IMR-90 (cell line): Measurements from ENCODE around the gene IER5L. TPM values are rescaled to one million over a fixed set of nuclear protein-coding genes. Genes with fewer than 3 reads are reported as not detected.
A peak's percentile ranks its signal among the peaks of the same experiment; 100 is the strongest.

Experiments
- ATAC-seq: fragments of 200-7000 bp; cut with Tn5 transposase; 2 replicates; pipeline ENCODE4 v1.9.1; 2020; ENCODE audit warnings: low read depth, mild to moderate bottlenecking, moderate library complexity
- BruUV-seq: library from RNA; stranded (reverse); fragments of 400-500 nt; replicated peaks from 2 replicates; lab custom pipeline; 2021; lab: Mats Ljungman, UMichigan
- CTCF ChIA-PET: fragments of 300-600 bp; formaldehyde crosslinking; extraction: SDS; loops from one replicate; lab custom pipeline; 2021; ENCODE audit warnings: antibody characterized with exemption; lab: Yijun Ruan, JAX
- POLR2A ChIA-PET: fragments of 300-600 bp; sonication (Branson Sonifier 250); formaldehyde crosslinking; loops from one replicate; lab custom pipeline; 2022; ENCODE audit warnings: antibody characterized with exemption; ENCODE audit not compliant: unreplicated experiment; lab: Charles Lee
- DNase-seq: peaks from one replicate; pipeline ENCODE4 v3.0.0; 2013
- H2AFZ ChIP-seq: replicated peaks from 2 replicates; pipeline ENCODE3; 2013; ENCODE audit warnings: low read length, mild to moderate bottlenecking; ENCODE audit not compliant: poor library complexity
- H2AK5ac ChIP-seq: 2 replicates; pipeline ENCODE4 v1.6.1; 2013; ENCODE audit warnings: low read depth, low read length, inconsistent platforms
- H2AK9ac ChIP-seq: replicated peaks from 2 replicates; pipeline ENCODE3; 2013; ENCODE audit warnings: mild to moderate bottlenecking, low read depth, low read length, moderate library complexity; ENCODE audit not compliant: poor library complexity
- H2BK120ac ChIP-seq: 2 replicates; pipeline ENCODE4 v1.6.1; 2013; ENCODE audit warnings: low read depth, low read length, inconsistent platforms
- H2BK15ac ChIP-seq: 3 replicates; pipeline ENCODE4 v1.6.1; 2013; ENCODE audit warnings: low read depth, low read length, inconsistent platforms
- H2BK20ac ChIP-seq: 2 replicates; pipeline ENCODE4 v1.6.1; 2013; ENCODE audit warnings: low read depth, mild to moderate bottlenecking, inconsistent platforms, low read length, moderate library complexity
- H2BK5ac ChIP-seq: 2 replicates; pipeline ENCODE4 v1.6.1; 2013; ENCODE audit warnings: mild to moderate bottlenecking, low read depth, low read length, inconsistent platforms; ENCODE audit not compliant: poor library complexity, severe bottlenecking
- H3K14ac ChIP-seq: replicated peaks from 2 replicates; pipeline ENCODE4 v1.6.1; 2013; ENCODE audit warnings: low read depth, low read length, inconsistent platforms
- H3K18ac ChIP-seq: 2 replicates; pipeline ENCODE4 v1.6.1; 2013; ENCODE audit warnings: low read depth, low read length, control low read depth
- H3K23ac ChIP-seq: 2 replicates; pipeline ENCODE4 v1.6.1; 2013; ENCODE audit warnings: low read depth, low read length, inconsistent platforms
- H3K27ac ChIP-seq: 2 replicates; pipeline ENCODE4 v1.5.1; 2013; ENCODE audit warnings: mild to moderate bottlenecking, control low read depth, low read length; ENCODE audit not compliant: insufficient read depth
- H3K27me3 ChIP-seq: 2 replicates; pipeline ENCODE4 v1.6.1; 2013; ENCODE audit warnings: low read length; ENCODE audit not compliant: control insufficient read depth, insufficient read depth
- H3K36me3 ChIP-seq: 2 replicates; pipeline ENCODE4 v1.6.1; 2013; ENCODE audit warnings: low read length, mixed read lengths; ENCODE audit not compliant: control insufficient read depth, insufficient read depth
- H3K4ac ChIP-seq: 2 replicates; pipeline ENCODE4 v1.6.1; 2013; ENCODE audit warnings: low read depth, low read length, inconsistent platforms
- H3K4me1 ChIP-seq: 2 replicates; pipeline ENCODE4 v1.6.1; 2013; ENCODE audit warnings: low read length, mixed read lengths; ENCODE audit not compliant: control insufficient read depth, insufficient read depth
- H3K4me2 ChIP-seq: 2 replicates; pipeline ENCODE4 v1.6.1; 2013; ENCODE audit warnings: low read depth, mild to moderate bottlenecking, control low read depth, low read length, moderate library complexity
- H3K4me3 ChIP-seq: 2 replicates; pipeline ENCODE4 v1.5.1; 2013; ENCODE audit warnings: low read depth, mild to moderate bottlenecking, control low read depth, low read length, moderate library complexity; ENCODE audit not compliant: insufficient read depth
- H3K56ac ChIP-seq: 2 replicates; pipeline ENCODE4 v1.6.1; 2013; ENCODE audit warnings: low read length, inconsistent platforms; ENCODE audit not compliant: insufficient read depth; ENCODE audit errors: extremely low read depth
- H3K79me1 ChIP-seq, 2 experiments: 2 replicates each; pipeline ENCODE4 v1.6.1; 2013; ENCODE audit warnings: low read length in 2 of 2, inconsistent platforms in 1 of 2, low read depth in 1 of 2
- H3K9ac ChIP-seq: 2 replicates; pipeline ENCODE4 v1.6.1; 2013; ENCODE audit warnings: low read depth, low read length, control low read depth
- H3K9me1 ChIP-seq: 2 replicates; pipeline ENCODE4 v1.6.1; 2013; ENCODE audit warnings: low read length, inconsistent platforms; ENCODE audit not compliant: insufficient read depth
- H3K9me3 ChIP-seq: 2 replicates; pipeline ENCODE4 v1.6.1; 2013; ENCODE audit warnings: low read length; ENCODE audit not compliant: control insufficient read depth, insufficient read depth
- H4K20me1 ChIP-seq: 2 replicates; pipeline ENCODE4 v1.6.1; 2013; ENCODE audit warnings: low read length, inconsistent platforms; ENCODE audit not compliant: insufficient read depth
- H4K5ac ChIP-seq: 2 replicates; pipeline ENCODE4 v1.6.1; 2013; ENCODE audit warnings: mild to moderate bottlenecking, low read depth, low read length, control low read depth
- H4K8ac ChIP-seq, 2 experiments: 2 replicates each; pipeline ENCODE4 v1.6.1; 2013; ENCODE audit warnings: low read depth in 2 of 2, low read length in 2 of 2, control low read depth in 1 of 2, inconsistent platforms in 1 of 2
- H4K91ac ChIP-seq: 2 replicates; pipeline ENCODE4 v1.6.1; 2013; ENCODE audit warnings: low read depth, low read length, inconsistent platforms; ENCODE audit not compliant: insufficient read depth
- BHLHE40 ChIP-seq: fragments of 150-350 bp; IDR thresholded peaks from 2 replicates; pipeline ENCODE4 v1.6.1; 2016; ENCODE audit warnings: mild to moderate bottlenecking, low read depth, low read length
- CEBPB ChIP-seq: IDR thresholded peaks from 2 replicates; pipeline ENCODE4 v1.6.1; 2012; ENCODE audit warnings: low read depth, low read length, improper control_type of control experiment
- CHD1 ChIP-seq: IDR thresholded peaks from 2 replicates; pipeline ENCODE4 v1.6.1; 2012; ENCODE audit warnings: low read depth, low read length, improper control_type of control experiment
- FOS ChIP-seq: fragments of 150-350 bp; IDR thresholded peaks from 2 replicates; pipeline ENCODE4 v1.6.1; 2016; ENCODE audit warnings: low read depth, low read length
- MAZ ChIP-seq: IDR thresholded peaks from 2 replicates; pipeline ENCODE4 v1.6.1; 2012; ENCODE audit warnings: low read depth, mild to moderate bottlenecking, low read length, improper control_type of control experiment, moderate library complexity, borderline replicate concordance
- MXI1 ChIP-seq: IDR thresholded peaks from 2 replicates; pipeline ENCODE4 v1.6.1; 2012; ENCODE audit warnings: low read depth, mild to moderate bottlenecking, low read length, moderate library complexity, borderline replicate concordance
- NFE2L2 ChIP-seq: fragments of 150-350 bp; IDR thresholded peaks from 2 replicates; pipeline ENCODE4 v1.6.1; 2016; ENCODE audit warnings: low read depth, mild to moderate bottlenecking, low read length
- POLR2A ChIP-seq: IDR thresholded peaks from 2 replicates; pipeline ENCODE4 v1.6.1; 2012; ENCODE audit warnings: mild to moderate bottlenecking, low read depth, low read length
- RAD21 ChIP-seq: IDR thresholded peaks from 2 replicates; pipeline ENCODE4 v1.6.1; 2012; ENCODE audit warnings: low read length, improper control_type of control experiment
- RCOR1 ChIP-seq: IDR thresholded peaks from 2 replicates; pipeline ENCODE4 v1.6.1; 2012; ENCODE audit warnings: mild to moderate bottlenecking, low read length, improper control_type of control experiment; ENCODE audit not compliant: insufficient replicate concordance
- RFX5 ChIP-seq: IDR thresholded peaks from 2 replicates; pipeline ENCODE4 v1.8.0; 2012; ENCODE audit warnings: low read depth, mild to moderate bottlenecking, low read length, moderate library complexity
- SMC3 ChIP-seq: fragments of 150-350 bp; IDR thresholded peaks from 2 replicates; pipeline ENCODE4 v1.6.1; 2016; ENCODE audit warnings: low read depth, mild to moderate bottlenecking, antibody characterized with exemption, low read length, moderate library complexity
- WGBS, 2 experiments: methylation state at CpG; one replicate each; pipeline versions ENCODE4 v1.1.5 to v1.1.7; 2013; ENCODE audit warnings: missing lambda C conversion rate in 2 of 2; ENCODE audit not compliant: insufficient read length in 1 of 2; ENCODE audit errors: extremely low coverage in 2 of 2; 5-methylcytosine and 5-hydroxymethylcytosine counted together
- dilution Hi-C: fragments of 300-500 bp; cut with HindIII; formaldehyde crosslinking; loops from one replicate; pipeline ENCODE4 v1.14.3; 2018; ENCODE audit warnings: low sequenced_read_pairs; ENCODE audit not compliant: unreplicated experiment
- in situ Hi-C: fragments of 300-500 bp; cut with MboI; formaldehyde crosslinking; loops from 3 replicates; pipeline ENCODE4 v1.14.3; 2019; ENCODE audit warnings: low sequenced_read_pairs, inconsistent platforms, mixed read lengths
- intact Hi-C: fragments of 100-400 bp; cut with micrococcal nuclease; formaldehyde crosslinking; loops from 2 replicates; pipeline ENCODE4 v1.10.0; 2022
- polyA plus RNA-seq, 3 experiments: library from polyadenylated mRNA; depleted of rRNA; stranded (reverse); fragments of >200 nt; gene quantifications; 2 replicates each; pipeline ENCODE4 v1.2.3, GENCODE V29; 2012; ENCODE audit warnings: low replicate concordance in 1 of 3
- total RNA-seq: library from RNA; depleted of rRNA; stranded (reverse); fragments of >200 nt; gene quantifications from 2 replicates; pipeline ENCODE4 v1.2.3, GENCODE V29; 2012
- TF ChIP-seq, protein P1 (sequence below): fragments of 150-350 bp; IDR thresholded peaks from 2 replicates; pipeline ENCODE4 v1.6.1; 2017; ENCODE audit warnings: mild to moderate bottlenecking, antibody characterized with exemption, low read length, low read depth
- TF ChIP-seq, protein P2 (sequence below): fragments of 150-350 bp; IDR thresholded peaks from 2 replicates; pipeline ENCODE4 v1.6.1; 2016; ENCODE audit warnings: low read depth, mild to moderate bottlenecking, low read length, moderate library complexity, borderline replicate concordance

Gene IER5L
- total and polyA plus RNA-seq, 2 of the 4 experiments (the other 2 are of a cell fraction): 12.5 to 13.4 TPM

DNA sequence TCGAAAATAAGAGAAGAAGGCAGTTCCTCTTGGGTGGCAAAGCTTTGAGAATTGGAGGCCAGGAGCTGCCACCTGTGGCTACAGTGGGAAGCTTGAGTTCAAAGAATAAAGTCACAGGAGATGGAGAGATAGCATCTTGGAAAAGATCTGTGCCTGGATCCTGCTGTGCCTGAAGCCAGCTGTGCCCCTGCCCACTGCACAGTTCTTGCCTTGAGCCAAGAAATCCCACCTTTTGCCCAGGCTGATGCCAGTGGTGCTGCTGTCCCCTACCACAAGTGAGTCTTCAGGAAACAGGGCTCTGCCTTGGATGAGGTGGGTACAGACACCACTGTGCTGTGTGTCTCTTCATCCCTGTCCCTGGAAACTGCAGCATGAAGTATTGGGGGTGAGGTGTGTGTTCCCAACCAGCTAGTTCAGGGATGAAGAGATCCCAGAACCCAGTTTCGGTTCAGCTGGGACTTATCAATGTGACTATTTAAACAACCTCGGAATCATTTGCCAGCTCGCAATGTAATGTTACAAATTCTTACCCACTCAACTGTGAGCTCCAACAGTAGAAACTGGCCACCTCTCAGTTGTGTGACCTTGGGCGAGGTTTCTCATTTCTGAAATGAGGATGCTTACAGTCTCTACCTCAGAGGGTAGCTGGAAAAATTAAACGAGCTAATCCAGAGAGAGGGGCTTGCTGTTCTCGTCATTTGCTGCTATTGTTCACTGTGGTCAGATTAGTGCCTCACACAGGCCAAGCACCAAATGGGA, 5.9 kb downstream of the IER5L start:
- intact Hi-C loops: loop anchor here (5.0 kb wide), 1 partner anchor 380 kb away; no protein-coding TSS in a partner anchor
- Histone ChIP-seq H3K36me3 (peaks cover 4% of the 10 kb centered on the region; the same call in 1 of the 2 replicates), H3K27ac (peak overlapping the region; percentile 14; the same call in 1 of the 2 replicates), H3K79me1 (peaks cover 7 to 26% of the 10 kb centered on the region in 2 experiments), H3K18ac (no peak overlapping the region), H4K91ac (peak overlapping the region; percentile 70), H3K4ac (peak overlapping the region; percentile 56), H3K9me1 (peaks cover 13% of the 10 kb centered on the region), H2AFZ (peak overlapping the region; percentile 19), H3K27me3 (no peaks in the 10 kb centered on the region), H3K9me3 (no peaks in the 10 kb centered on the region), H4K8ac (peak overlapping the region; percentile 65 to 79; a peak in 2 of 4 replicates), H3K9ac (no peak overlapping the region), H2BK5ac (peak overlapping the region; percentile 16), H2AK9ac (peak overlapping the region; percentile 77), H3K56ac (no peak overlapping the region), H3K14ac (peak overlapping the region; percentile 24; the same call in 1 of the 2 replicates), H4K20me1 (peaks cover 10% of the 10 kb centered on the region), H2AK5ac (peak overlapping the region; percentile 99), H2BK20ac (peak overlapping the region; percentile 72), H3K4me2 (no peak overlapping the region), H2BK120ac (peak overlapping the region; percentile 93), H3K4me1 (peaks cover 29% of the 10 kb centered on the region), H4K5ac (no peak overlapping the region), H3K4me3 (no peak overlapping the region), H3K23ac (peak overlapping the region; percentile 25; the same call in 1 of the 2 replicates), H2BK15ac (peak overlapping the region; percentile 76; the same call in 1 of the 3 replicates)
- DNase-seq (no peak), ATAC-seq (no peak)
- POLR2A ChIA-PET: interaction anchor here (0.7 to 1.7 kb wide), 2 partner anchors 26 to 32 kb away, joined by 4 read pairs; no protein-coding TSS in a partner anchor
- WGBS, 2 experiments: 60% methylated on average over 2 of the region's 7 CpGs; no CpG with 5 or more reads in 1 of the 2 experiments
- CTCF ChIA-PET: interaction anchor here (1.0 to 4.1 kb wide), 4 partner anchors 26 to 452 kb away, joined by 3 to 21 read pairs (median 8); no protein-coding TSS in a partner anchor
- in situ Hi-C loops: no loop called here
- no TSS peak for BruUV-seq
- dilution Hi-C loops: no loop called here
- TF ChIP-seq RCOR1 (no peak), CEBPB (no peak), RFX5 (no peak), NFE2L2 (no peak), SMC3 (no peak), RAD21 (no peak), CHD1 (no peak), MAZ (no peak), POLR2A (no peak), FOS (no peak), MXI1 (no peak), BHLHE40 (no peak)
- TF ChIP-seq, protein P1, sequence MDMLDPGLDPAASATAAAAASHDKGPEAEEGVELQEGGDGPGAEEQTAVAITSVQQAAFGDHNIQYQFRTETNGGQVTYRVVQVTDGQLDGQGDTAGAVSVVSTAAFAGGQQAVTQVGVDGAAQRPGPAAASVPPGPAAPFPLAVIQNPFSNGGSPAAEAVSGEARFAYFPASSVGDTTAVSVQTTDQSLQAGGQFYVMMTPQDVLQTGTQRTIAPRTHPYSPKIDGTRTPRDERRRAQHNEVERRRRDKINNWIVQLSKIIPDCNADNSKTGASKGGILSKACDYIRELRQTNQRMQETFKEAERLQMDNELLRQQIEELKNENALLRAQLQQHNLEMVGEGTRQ: no peak
- TF ChIP-seq, protein P2, sequence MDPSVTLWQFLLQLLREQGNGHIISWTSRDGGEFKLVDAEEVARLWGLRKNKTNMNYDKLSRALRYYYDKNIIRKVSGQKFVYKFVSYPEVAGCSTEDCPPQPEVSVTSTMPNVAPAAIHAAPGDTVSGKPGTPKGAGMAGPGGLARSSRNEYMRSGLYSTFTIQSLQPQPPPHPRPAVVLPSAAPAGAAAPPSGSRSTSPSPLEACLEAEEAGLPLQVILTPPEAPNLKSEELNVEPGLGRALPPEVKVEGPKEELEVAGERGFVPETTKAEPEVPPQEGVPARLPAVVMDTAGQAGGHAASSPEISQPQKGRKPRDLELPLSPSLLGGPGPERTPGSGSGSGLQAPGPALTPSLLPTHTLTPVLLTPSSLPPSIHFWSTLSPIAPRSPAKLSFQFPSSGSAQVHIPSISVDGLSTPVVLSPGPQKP: no peak
